ENCODE measurements around the gene CELF2. TPM values are rescaled to one million over a fixed set of nuclear protein-coding genes. Genes with fewer than 3 reads are reported as not detected.

CELF2 gene
- total RNA-seq = 100 to 1,000 TPM in 1 of 3 donors, 10 to 100 TPM in 2; 40.0 to 178 (median 45.6) TPM

- peak in 1 of 2 donors; percentile 23 for DNase-seq (ENCODE audit: low spot score in 2 of 2)
- Histone ChIP-seq H3K4me1 (no peaks in the 10 kb centered on the region), H3K9me3 (no peaks in the 10 kb centered on the region), H3K27ac (peak within 1 kb of the TSS; percentile 83 to 89), H3K27me3 (no peaks in the 10 kb centered on the region), H3K4me3 (peak within 1 kb of the TSS; percentile 71 to 92 (median 85)), H3K36me3 (no peaks in the 10 kb centered on the region)
- TF ChIP-seq POLR2A (IDR thresholded peaks at IDR 0.05) (no peak), POLR2AphosphoS5 (IDR thresholded peaks at IDR 0.05) (peak in 2 of 3 donors; percentile 8 to 16)
- intact Hi-C loops (cut with DNase I; ENCODE audit: low total_unique reads) = loop anchor here (2.0 kb wide), 1 partner anchor 45 kb away; no protein-coding TSS in a partner anchor
Measured at GRCh38 chr10:11017570-11018431, at the start of gene CELF2. CELF2 (plus strand) TSS chr10:11017872; CDS start chr10:11018090, 218 bp downstream.

DNA sequence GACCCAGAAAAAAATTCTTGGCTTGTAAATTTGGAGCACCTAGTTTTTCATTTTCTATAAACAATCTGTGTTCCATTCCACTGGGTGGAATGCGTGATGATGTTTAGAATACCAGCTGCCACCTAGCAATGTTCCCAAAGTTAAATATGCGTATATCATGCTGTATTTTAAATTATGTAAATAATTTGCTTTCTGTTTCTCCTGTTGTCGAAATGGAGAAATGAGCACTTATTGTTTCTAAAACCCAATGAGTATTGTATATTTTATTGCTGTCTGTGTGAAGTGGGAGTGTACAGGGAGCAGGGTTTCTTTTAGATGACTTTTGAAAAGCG, 49.4 kb upstream of the CELF2 start:
- Histone ChIP-seq H3K9me3 (no peaks in the 10 kb centered on the region), H3K4me1 (no peaks in the 10 kb centered on the region), H3K27ac (no peak overlapping the region), H3K36me3 (no peaks in the 10 kb centered on the region), H3K4me3 (no peak overlapping the region), H3K27me3 (no peaks in the 10 kb centered on the region)
- no peak for DNase-seq (ENCODE audit: low spot score in 2 of 2)
- intact Hi-C loops (cut with DNase I; ENCODE audit: low total_unique reads) = loop anchor here (5.0 kb wide), 1 partner anchor 1051 kb away; no protein-coding TSS in a partner anchor
- TF ChIP-seq POLR2A (IDR thresholded peaks at IDR 0.05) (no peak), POLR2AphosphoS5 (IDR thresholded peaks at IDR 0.05) (no peak), CTCF (IDR thresholded peaks at IDR 0.05) (no peak)

GRCh38 chr10:10973310-10973709, 44.4 kb upstream of the CELF2 start:
- Histone ChIP-seq H3K9me3 (no peaks in the 10 kb centered on the region), H3K4me1 (no peaks in the 10 kb centered on the region), H3K27ac (no peak overlapping the region), H3K36me3 (no peaks in the 10 kb centered on the region), H3K27me3 (no peaks in the 10 kb centered on the region), H3K4me3 (no peak overlapping the region)
- intact Hi-C loops (cut with DNase I; ENCODE audit: low total_unique reads) = loop anchor here (2.0 kb wide), 1 partner anchor 59 kb away; no protein-coding TSS in a partner anchor
- no peak for TF ChIP-seq CTCF (IDR thresholded peaks at IDR 0.05)
- no peak for TF ChIP-seq POLR2AphosphoS5 (IDR thresholded peaks at IDR 0.05)
- DNase-seq (ENCODE audit: low spot score in 2 of 2) = no peak

DNA sequence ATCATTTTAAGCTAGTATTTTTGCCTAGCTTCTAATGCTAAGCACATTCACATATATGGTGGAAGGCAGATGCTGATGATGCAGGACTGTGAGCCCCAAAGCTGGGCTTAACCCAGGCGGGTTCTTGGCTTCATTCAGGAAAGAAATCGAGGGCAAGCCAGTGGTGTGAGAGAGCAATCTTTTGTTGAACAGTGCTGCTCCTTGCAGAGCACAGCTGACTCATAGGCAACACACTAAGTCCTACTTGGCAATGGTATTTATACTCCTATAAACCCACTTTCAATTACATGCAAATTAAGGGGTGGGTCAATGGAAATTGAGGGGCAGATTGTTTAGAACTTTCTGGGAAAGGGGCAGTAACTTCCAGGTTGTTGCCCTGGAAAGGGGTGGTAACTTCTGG, 42.0 kb upstream of the CELF2 start:
- H3K27me3 ChIP-seq = no peaks in the 10 kb centered on the region
- intact Hi-C loops (cut with DNase I; ENCODE audit: low total_unique reads) = no loop called here
- DNase-seq (ENCODE audit: low spot score in 2 of 2) = no peak
- no peaks in the 10 kb centered on the region for H3K9me3 ChIP-seq
- peak overlapping the region in 1 of 2 donors; percentile 25 for H3K27ac ChIP-seq
- H3K4me3 ChIP-seq = no peak overlapping the region
- no peaks in the 10 kb centered on the region for H3K36me3 ChIP-seq
- TF ChIP-seq CTCF (IDR thresholded peaks at IDR 0.05) (no peak), POLR2A (IDR thresholded peaks at IDR 0.05) (no peak)
- H3K4me1 ChIP-seq = no peaks in the 10 kb centered on the region

DNA sequence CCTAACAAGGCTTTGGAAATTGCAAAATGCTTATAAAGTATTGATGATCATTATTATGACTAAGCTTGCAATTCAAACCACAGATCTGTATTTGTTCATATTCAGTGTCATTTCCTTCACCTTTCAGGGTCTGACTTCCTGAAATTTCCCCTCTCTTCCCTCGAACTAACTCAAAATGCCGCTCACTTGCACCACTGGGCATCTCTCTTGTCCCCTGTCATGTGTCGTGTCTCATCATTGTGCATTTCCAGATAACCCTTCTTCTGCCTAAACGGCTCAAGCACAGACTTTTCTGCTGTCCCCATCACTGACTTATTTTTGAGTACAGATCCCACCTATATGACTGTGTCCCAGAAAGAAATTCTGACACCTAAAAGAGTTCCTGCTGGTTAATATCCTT, 41.0 kb upstream of the CELF2 start:
- H3K27me3 ChIP-seq = no peaks in the 10 kb centered on the region
- peak overlapping the region in 1 of 2 donors; percentile 21 for H3K27ac ChIP-seq
- no peaks in the 10 kb centered on the region for H3K9me3 ChIP-seq
- no peaks in the 10 kb centered on the region for H3K36me3 ChIP-seq
- H3K4me3 ChIP-seq = no peak overlapping the region
- intact Hi-C loops (cut with DNase I; ENCODE audit: low total_unique reads) = no loop called here
- TF ChIP-seq POLR2AphosphoS5 (IDR thresholded peaks at IDR 0.05) (no peak), POLR2A (IDR thresholded peaks at IDR 0.05) (no peak), CTCF (IDR thresholded peaks at IDR 0.05) (no peak)
- H3K4me1 ChIP-seq = no peaks in the 10 kb centered on the region
- no peak for DNase-seq (ENCODE audit: low spot score in 2 of 2)
